Hepatocyte (in vitro differentiated cells): ENCODE measurements around the gene RARB.

Experiments used
- EZH2 ChIP-seq: fragments of 200-600 bp; sonication (generic); IDR thresholded peaks from 2 replicates; pipeline ENCODE4 v1.6.1; 2016; ENCODE audit warnings: antibody characterized with exemption, mild to moderate bottlenecking, borderline replicate concordance
- EZH2phosphoT487 ChIP-seq: fragments of 200-600 bp; sonication (generic); IDR thresholded peaks from one replicate; pipeline ENCODE4 v1.6.1; 2018; ENCODE audit warnings: antibody characterized with exemption, mild to moderate bottlenecking, low read depth, moderate library complexity; ENCODE audit not compliant: unreplicated experiment, severe bottlenecking
- TF ChIP-seq, protein P1 (sequence below): fragments of 200-600 bp; sonication (generic); IDR thresholded peaks from 2 replicates; pipeline ENCODE4 v1.5.1; 2016; ENCODE audit warnings: antibody characterized with exemption, mild to moderate bottlenecking; ENCODE audit not compliant: poor library complexity

DNA sequence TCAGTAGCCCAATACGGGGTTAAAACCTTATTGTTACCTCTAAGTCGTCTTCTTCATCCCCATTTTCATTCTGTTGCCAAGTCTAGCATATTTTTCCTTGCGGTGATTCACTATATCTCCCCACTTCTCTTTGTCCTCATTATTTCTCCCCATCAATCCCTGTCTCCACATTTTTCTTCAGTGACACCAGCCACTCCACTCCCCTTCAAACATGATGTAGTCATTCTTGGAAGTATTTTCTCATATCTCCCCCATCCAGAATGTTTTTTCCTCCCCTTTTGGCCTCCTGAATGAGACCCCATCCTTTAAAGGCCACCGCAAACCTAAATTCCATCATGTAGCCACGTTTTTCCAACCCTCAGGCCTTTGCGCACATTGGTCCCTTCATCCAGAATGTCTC lies 130.7 kb downstream of the RARB start:
- TF ChIP-seq, protein P1, sequence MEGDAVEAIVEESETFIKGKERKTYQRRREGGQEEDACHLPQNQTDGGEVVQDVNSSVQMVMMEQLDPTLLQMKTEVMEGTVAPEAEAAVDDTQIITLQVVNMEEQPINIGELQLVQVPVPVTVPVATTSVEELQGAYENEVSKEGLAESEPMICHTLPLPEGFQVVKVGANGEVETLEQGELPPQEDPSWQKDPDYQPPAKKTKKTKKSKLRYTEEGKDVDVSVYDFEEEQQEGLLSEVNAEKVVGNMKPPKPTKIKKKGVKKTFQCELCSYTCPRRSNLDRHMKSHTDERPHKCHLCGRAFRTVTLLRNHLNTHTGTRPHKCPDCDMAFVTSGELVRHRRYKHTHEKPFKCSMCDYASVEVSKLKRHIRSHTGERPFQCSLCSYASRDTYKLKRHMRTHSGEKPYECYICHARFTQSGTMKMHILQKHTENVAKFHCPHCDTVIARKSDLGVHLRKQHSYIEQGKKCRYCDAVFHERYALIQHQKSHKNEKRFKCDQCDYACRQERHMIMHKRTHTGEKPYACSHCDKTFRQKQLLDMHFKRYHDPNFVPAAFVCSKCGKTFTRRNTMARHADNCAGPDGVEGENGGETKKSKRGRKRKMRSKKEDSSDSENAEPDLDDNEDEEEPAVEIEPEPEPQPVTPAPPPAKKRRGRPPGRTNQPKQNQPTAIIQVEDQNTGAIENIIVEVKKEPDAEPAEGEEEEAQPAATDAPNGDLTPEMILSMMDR: no peak
- no peak for TF ChIP-seq EZH2
- TF ChIP-seq EZH2phosphoT487: no peak
